Iris pigment epithelial cell (primary cell): ENCODE data around the gene PLPP3.
A peak's percentile ranks its signal among the peaks of the same experiment; 100 is the strongest.

ENCODE experiments used
- DNase-seq: peaks from one replicate; pipeline ENCODE4 v3.0.0-alpha.2; 2011; ENCODE audit warnings: low read depth

The PLPP3 gene

GRCh38 chr1:56547977-56548376 is 31.4 kb downstream of the PLPP3 start:
- no peak for DNase-seq

DNA sequence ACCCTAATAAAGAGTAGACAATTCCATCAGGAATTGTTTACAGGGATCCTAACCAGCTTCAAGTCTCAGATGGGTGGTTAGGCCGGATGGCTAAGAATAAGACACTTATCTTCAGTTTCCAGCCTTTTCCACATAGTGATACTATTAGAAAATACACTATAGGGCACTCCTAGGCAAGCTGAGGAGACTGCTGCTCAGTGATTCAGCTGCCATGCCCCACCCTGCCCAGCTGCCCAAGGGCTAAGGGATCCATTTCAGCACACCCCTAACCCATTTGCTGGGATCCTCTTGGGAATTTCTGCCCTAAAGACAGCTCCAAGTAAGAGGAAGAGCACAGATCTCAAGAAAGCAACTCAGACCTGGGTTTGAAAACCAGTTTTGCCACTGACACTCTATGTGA is 31.9 kb downstream of the PLPP3 start:
- no peak for DNase-seq

- no peak for DNase-seq
Measured at GRCh38 chr1:56545711-56546110, 33.7 kb downstream of the PLPP3 start.

DNA sequence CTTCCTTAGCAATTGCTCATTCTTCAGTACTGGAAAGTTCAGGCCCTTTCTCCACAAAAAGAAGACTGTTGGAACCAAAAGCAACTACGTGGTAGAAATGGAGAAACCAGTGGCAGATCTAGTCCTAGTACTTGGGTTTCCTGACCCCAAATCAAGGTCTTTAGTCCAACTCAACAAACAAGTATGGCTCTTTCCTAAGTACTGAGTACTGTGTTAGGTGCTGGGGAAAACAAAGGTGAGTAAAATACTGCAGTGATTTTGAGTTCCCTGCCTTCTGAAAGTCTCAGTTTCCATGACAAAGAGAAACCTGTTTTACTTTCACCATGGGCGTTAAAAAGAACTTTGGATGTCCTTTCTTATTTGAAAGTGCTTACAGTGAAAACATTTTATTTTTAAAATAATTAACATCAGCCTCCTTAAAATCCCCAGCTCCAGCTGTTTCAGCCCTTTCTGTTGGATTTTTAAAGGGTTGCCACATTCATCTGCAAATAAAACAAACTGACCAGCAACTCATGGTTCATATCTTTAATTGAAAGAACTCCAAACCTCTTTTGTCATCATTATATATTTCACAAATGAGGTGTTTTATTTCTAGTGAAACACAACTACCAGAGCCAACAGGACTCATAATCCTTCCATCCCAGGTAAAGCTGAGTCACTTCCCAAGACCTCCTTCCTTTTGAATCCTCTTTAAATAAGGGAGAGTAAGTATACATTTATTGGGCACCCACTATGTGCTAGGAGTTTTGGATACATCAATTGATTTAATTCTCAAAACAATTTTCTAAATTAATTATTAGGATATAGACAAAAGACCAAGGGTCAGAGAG is 35.4 kb downstream of the PLPP3 start:
- no peak for DNase-seq

DNA sequence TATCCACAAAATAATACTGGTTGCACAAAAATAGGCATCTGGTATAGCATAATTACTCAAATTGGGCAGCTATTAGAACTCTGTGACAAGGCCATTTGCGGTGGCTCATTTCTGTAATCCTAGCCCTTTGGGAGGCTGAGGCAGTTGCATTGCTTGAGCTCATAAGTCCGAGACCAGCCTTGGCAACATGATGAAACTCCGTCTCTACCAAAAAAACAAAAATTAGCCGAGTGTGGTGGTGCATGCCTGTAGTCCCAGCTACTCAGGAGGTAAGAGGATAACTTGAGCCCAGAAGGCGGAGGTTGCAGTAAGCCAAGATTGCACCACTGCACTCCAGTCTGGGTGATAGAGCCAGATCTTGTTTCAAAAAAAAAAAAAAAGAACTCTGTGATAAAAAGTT is 36.7 kb downstream of the PLPP3 start:
- no peak for DNase-seq

- DNase-seq: no peak
Measured at GRCh38 chr1:56541408-56541807, 38.0 kb downstream of the PLPP3 start.

- no peak for DNase-seq
Measured at GRCh38 chr1:56540467-56540866, 38.9 kb downstream of the PLPP3 start.

GRCh38 chr1:56539520-56539931 is 39.8 kb downstream of the PLPP3 start:
- DNase-seq: no peak

DNA sequence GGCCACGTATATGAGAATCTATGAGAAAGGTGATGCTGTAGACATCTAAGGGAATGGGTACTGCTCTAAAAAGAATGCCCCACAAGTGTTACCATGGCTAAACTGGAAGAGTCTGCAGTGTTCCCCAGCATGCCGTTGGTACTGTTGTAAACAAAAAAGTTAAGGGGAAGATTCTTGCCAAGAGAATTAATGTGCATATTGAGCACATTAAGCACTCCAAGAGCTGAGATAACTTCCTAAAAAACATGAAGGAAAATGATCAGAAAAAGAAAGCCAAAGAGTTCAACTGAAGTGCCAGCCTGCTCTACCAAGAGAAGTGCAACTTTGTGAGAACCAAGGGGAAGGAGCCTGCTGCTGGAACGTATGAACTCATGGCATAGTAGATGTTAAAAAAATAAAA is 40.8 kb downstream of the PLPP3 start:
- DNase-seq: no peak

DNA sequence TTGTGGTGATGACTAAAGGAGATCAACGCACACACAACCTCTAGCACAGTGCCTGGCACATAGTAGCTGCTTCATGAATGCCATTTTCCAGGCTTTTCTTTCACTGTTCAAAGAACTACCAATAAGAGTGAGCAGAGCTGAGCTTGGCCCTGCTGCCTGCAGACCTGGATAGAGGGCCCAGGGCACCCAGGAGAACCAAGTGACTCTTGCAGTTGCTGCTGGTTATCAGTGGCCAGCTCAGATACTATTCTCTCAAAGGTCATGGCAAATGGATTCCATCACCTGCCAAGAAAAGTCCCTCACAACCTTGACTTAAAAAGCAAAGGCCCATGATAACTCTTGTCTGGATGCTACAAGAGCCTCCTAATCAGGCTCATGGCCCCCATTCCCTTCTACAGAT is 41.7 kb downstream of the PLPP3 start:
- no peak for DNase-seq

- no peak for DNase-seq
Measured at GRCh38 chr1:56535939-56536338, 43.4 kb downstream of the PLPP3 start.

DNA sequence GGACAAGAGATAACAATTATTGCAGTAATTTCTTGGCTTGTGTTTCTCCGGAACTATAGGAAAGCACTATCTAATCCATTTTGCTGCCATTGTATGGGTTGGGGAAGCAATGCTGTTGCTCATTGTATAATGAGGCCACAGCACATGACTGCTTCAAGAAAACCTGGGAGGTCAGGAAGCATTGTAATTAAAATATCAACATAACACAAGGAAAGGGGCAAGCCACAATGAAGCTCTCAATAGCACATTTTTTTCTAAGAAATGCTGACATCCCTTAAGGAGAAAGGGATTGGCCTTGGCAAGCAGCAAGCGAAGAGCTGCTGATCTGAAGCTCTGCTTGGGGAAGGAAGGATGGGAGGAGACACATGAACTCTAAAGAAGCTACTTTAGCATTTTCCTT is 44.0 kb downstream of the PLPP3 start:
- no peak for DNase-seq

DNA sequence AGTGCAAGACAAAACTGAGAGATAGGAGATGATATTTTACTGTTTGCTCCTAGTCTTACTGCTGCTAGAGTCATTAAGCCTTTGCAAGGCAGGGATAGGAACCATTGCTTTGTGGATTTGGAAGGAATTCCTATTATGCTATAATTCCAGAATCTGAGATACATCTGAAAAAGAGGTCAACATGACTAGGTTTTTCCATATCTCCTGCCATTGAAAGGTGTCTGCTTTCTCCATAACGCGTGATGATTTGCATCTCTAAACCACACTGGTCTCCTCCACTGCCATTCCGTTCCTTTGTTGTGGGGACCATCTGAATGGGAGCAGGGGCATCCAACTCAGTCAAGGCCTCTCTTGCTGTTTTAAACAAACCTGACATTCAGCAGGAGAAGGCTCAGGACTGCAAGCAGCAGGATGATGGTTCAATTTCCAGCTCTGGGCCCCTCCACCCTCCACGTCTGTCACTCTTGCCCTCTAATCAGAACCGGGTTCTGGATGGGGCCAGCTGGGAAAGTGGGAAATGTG is 45.2 kb downstream of the PLPP3 start:
- DNase-seq: no peak

GRCh38 chr1:56533621-56534020 is 45.7 kb downstream of the PLPP3 start:
- no peak for DNase-seq

DNA sequence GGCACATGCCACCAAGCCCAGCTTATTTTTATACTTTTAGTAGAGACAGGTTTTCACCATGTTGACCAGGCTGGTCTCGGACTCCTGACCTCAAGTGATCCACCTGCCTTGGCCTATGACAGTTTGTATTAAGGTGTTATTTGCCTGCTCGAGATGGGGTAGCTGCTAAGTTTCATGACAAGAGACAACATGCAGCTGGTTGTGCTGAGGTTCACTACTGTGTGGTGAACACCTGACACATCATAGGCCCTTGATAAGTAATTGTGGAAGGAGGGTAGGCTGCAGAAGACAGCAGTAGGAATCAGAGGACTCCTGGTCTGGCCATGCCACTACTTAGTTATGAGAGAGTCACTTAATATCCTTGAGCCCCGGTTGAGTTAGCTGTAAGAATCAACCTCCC is 46.2 kb downstream of the PLPP3 start:
- no peak for DNase-seq

DNA sequence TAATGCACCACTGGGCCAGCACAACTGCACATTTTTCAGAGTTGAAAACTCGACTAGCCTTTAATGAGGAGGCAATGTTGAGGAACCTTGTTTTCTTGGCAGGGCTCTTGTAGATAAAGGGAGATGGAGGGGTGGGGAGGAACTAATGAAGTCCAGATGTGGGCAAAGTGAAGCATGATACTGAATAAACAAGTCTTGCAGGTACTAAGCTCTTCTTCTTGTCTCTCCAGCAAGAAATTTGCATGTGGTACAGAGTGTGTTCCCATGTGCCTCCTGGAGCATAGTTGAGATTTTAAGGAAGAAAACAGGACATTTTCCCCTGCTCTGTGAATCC is 47.0 kb downstream of the PLPP3 start:
- peak; percentile 17 for DNase-seq

- DNase-seq: no peak
Measured at GRCh38 chr1:56531624-56532349, 47.6 kb downstream of the PLPP3 start.

GRCh38 chr1:56529801-56530200 is 49.6 kb downstream of the PLPP3 start:
- DNase-seq: no peak

DNA sequence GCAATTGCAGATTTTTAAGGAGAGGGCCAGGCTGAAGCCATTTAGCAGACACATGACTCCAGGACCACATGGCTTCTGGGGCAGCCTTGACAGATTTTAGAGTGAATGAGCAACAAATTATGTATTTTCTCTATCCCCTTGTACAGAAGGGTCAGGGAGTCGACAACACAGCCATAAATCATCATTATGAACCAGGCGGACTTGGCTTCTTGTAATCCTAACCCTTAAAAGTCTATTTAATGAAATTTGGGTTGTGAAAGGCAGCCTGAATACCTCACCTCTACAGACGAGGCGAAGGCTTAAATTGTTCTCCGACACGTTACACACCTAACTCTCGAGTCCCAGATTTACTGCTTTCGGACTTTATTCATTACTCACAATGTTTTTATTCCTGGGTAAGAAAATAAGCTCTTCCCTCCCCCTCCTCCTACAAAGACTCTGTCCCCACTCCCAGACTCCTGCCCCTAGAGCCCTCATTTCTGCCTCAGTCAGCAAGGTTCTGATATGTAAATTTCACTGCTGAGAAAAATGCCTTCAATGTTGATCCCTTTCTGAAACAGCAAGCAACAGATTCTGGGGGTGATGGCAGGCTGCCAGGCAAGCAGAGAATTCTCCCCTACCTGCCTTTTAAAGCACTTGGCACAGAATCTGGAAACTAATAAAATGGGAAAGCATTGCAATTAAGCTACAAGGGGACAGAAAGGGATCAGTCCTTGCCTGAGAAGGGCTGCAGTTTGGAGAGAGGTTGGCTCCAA is 51.6 kb downstream of the PLPP3 start:
- no peak for DNase-seq

GRCh38 chr1:56526571-56527174 is 52.7 kb downstream of the PLPP3 start:
- DNase-seq: no peak

DNA sequence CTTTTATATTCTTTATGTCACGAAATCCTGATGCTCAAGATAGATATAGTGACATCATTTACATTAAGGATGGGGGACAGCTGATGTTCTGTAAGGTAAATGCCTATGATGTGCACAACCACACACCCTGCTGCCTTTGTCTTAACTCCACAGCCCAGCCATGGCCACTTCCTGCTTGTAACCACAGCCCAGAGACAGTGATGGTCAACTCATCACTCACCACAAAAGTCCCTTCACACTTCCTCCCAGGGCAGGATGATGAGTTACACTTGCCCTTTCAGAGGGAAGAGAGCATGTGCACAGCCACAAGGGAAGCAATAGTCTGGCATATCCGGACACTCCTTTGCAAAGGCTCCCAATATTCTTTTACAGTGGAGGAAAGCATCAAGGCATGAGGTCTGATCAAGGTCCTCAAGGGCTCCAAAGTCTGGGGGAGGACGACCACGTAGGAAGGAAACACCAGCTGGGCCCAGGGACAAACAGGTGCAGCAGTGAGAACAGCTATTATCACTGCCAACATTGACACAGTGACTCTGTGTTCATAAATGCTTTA is 53.8 kb downstream of the PLPP3 start:
- DNase-seq: peak; percentile 33

DNA sequence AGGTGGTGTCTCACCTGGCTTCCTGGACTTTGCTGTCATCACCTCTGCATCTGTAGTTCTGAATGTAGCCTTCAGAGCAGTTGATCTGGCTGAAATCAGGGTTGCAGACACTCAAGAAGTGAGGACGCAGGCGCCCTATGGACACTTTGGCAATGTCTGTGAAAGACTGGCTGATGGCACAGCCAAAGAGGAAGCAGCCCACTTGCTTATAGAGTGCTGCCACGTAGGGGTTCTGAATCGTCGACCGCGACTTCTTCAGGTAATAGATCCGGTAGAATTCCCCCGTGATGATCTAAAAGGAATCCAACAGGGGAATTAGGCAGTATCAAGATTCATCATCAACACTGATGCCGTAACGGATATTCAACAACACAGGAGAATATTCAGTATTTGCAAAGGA is 55.1 kb downstream of the PLPP3 start:
- no peak for DNase-seq
